Fibroblast of the conjunctiva (primary cell): ENCODE results near the gene ZNF213.

Experiments used
- DNase-seq: peaks from one replicate; pipeline ENCODE4 v3.0.0-alpha.2; 2010; ENCODE audit warnings: low read depth

ZNF213 gene

GRCh38 chr16:3101018-3101840 is 33.6 kb upstream of the ZNF213 start:
- DNase-seq: no peak

- DNase-seq: no peak
Measured at GRCh38 chr16:3101841-3102470, 32.9 kb upstream of the ZNF213 start.

- peak; percentile 68 for DNase-seq
Measured at GRCh38 chr16:3106205-3106928, 28.5 kb upstream of the ZNF213 start.

- no peak for DNase-seq
Measured at GRCh38 chr16:3112058-3112880, 22.6 kb upstream of the ZNF213 start, which contains the start of gene ZNF205. TSS of gene ZNF205 (plus strand) at chr16:3112586. CDS start at chr16:3113431, 845 bp downstream.

GRCh38 chr16:3112881-3113574 is 21.8 kb upstream of the ZNF213 start:
- DNase-seq: no peak

- DNase-seq: no peak
Measured at GRCh38 chr16:3113765-3114479, 20.9 kb upstream of the ZNF213 start.

- no peak for DNase-seq
Measured at GRCh38 chr16:3115003-3115402, 19.8 kb upstream of the ZNF213 start.

GRCh38 chr16:3115561-3115960 is 19.3 kb upstream of the ZNF213 start:
- DNase-seq: no peak

GRCh38 chr16:3118204-3118790 is 16.5 kb upstream of the ZNF213 start:
- DNase-seq: no peak

GRCh38 chr16:3118846-3119245 is 16.0 kb upstream of the ZNF213 start:
- no peak for DNase-seq

- DNase-seq: no peak
Measured at GRCh38 chr16:3119286-3119685, 15.5 kb upstream of the ZNF213 start.

GRCh38 chr16:3119701-3120408 is 15.0 kb upstream of the ZNF213 start:
- DNase-seq: no peak

- no peak for DNase-seq
Measured at GRCh38 chr16:3120435-3120834, 14.4 kb upstream of the ZNF213 start.

- DNase-seq: no peak
Measured at GRCh38 chr16:3121851-3122467, 12.9 kb upstream of the ZNF213 start.

- no peak for DNase-seq
Measured at GRCh38 chr16:3122926-3123570, 11.8 kb upstream of the ZNF213 start.

GRCh38 chr16:3123986-3124886 is 10.6 kb upstream of the ZNF213 start:
- peak; percentile 91 for DNase-seq

GRCh38 chr16:3127745-3128144 is 7.1 kb upstream of the ZNF213 start:
- DNase-seq: no peak
